HepG2 (cell line): ENCODE data around the gene HES1. TPM values are rescaled to one million over a fixed set of nuclear protein-coding genes. Genes with fewer than 3 reads are reported as not detected.

Experiments
- DBP ChIP-seq: sonication (generic); formaldehyde crosslinking; IDR thresholded peaks from 2 replicates; pipeline ENCODE4 v1.4.0; 2020; ENCODE audit warnings: missing genetic modification reagents; ENCODE audit errors: not compliant biosample characterization
- HNF1B ChIP-seq: sonication (generic); formaldehyde crosslinking; IDR thresholded peaks from 2 replicates; pipeline ENCODE4 v1.5.1; 2020; ENCODE audit warnings: mild to moderate bottlenecking, moderate library complexity, missing genetic modification reagents
- LRRFIP1 ChIP-seq: sonication (generic); formaldehyde crosslinking; conservative IDR thresholded peaks from 2 replicates; pipeline ENCODE4 v1.4.0; 2020; ENCODE audit warnings: missing genetic modification reagents
- PATZ1 ChIP-seq: sonication (generic); formaldehyde crosslinking; IDR thresholded peaks from 2 replicates; pipeline ENCODE4 v1.4.0; 2020; ENCODE audit warnings: missing genetic modification reagents
- PAXIP1 ChIP-seq: sonication (generic); formaldehyde crosslinking; conservative IDR thresholded peaks from 2 replicates; pipeline ENCODE4 v1.4.0; 2020; ENCODE audit warnings: mild to moderate bottlenecking, missing genetic modification reagents, moderate library complexity
- RFXANK ChIP-seq: IDR thresholded peaks from 2 replicates; pipeline ENCODE4 v1.6.1; 2016
- TCF12 ChIP-seq, 2 experiments: fragments of 450-650 bp in 1 of 2; sonication (generic) in 1 of 2; formaldehyde crosslinking in 1 of 2; IDR thresholded peaks; 2 replicates each; pipeline versions ENCODE4 v1.6.1 to v1.8.0; 2017 to 2022; ENCODE audit warnings: antibody characterized with exemption in 1 of 2, mild to moderate bottlenecking in 1 of 2, missing genetic modification reagents in 1 of 2, moderate library complexity in 1 of 2
- TMF1 ChIP-seq: sonication (generic); formaldehyde crosslinking; IDR thresholded peaks from 2 replicates; pipeline ENCODE4 v1.8.1; 2022; ENCODE audit warnings: low read depth, missing genetic modification reagents
- TOE1 ChIP-seq: sonication (generic); formaldehyde crosslinking; IDR thresholded peaks from 2 replicates; pipeline ENCODE4 v1.4.0; 2020; ENCODE audit warnings: mild to moderate bottlenecking, missing genetic modification reagents
- ZBTB46 ChIP-seq: sonication (generic); formaldehyde crosslinking; IDR thresholded peaks from 2 replicates; pipeline ENCODE4 v1.4.0; 2020; ENCODE audit warnings: mild to moderate bottlenecking, missing genetic modification reagents, borderline replicate concordance
- ZFYVE20 ChIP-seq: sonication (generic); formaldehyde crosslinking; IDR thresholded peaks from 2 replicates; pipeline ENCODE4 v1.8.0; 2023; ENCODE audit warnings: low read depth, mild to moderate bottlenecking, moderate library complexity, missing genetic modification reagents, borderline replicate concordance
- ZNF562 ChIP-seq: sonication (generic); formaldehyde crosslinking; IDR thresholded peaks from 2 replicates; pipeline ENCODE4 v1.8.0; 2022; ENCODE audit warnings: missing genetic modification reagents, borderline replicate concordance
- ZNF747 ChIP-seq: sonication (generic); formaldehyde crosslinking; IDR thresholded peaks from 2 replicates; pipeline ENCODE4 v1.8.1; 2023; ENCODE audit warnings: missing genetic modification reagents, mild to moderate bottlenecking, borderline replicate concordance
- polyA plus RNA-seq, 8 experiments: library from polyadenylated mRNA; depleted of rRNA in 3 of 8; stranded (reverse) in 7 of 8; unstranded in 1 of 8; fragments of >200 nt; fragmentation: Illumina TruSeq in 4 of 8; extraction: Trizol in 4 of 8; gene quantifications; 2 replicates each; pipeline versions ENCODE4 v1.2.1 to v1.2.3, GENCODE V29; 2011 to 2016; ENCODE audit warnings: low read depth in 4 of 8, missing spikeins in 1 of 8, mixed read lengths in 1 of 8; ENCODE audit not compliant: insufficient read depth in 1 of 8
- total RNA-seq, 5 experiments: library from RNA; depleted of rRNA; stranded (reverse); fragments of >200 nt; fragmentation: Illumina TruSeq; extraction: Trizol; gene quantifications; 2 replicates each; pipeline ENCODE4 v1.2.3, GENCODE V29; 2016; ENCODE audit warnings: low read depth in 1 of 5

Gene HES1
- total and polyA plus RNA-seq, 2 of the 13 experiments (the other 11 are each of a cell fraction or from before 2014, with no cell fraction given) = 15.4 to 19.8 TPM

GRCh38 chr3:194140520-194141414, 4.8 kb downstream of the HES1 start (continued):
- TF ChIP-seq PATZ1 (CRISPR knock-in tag) = peak; percentile 76
- TF ChIP-seq ZNF562 (CRISPR knock-in tag) = no peak
- no peak for TF ChIP-seq RFXANK (CRISPR knock-in tag)
- TF ChIP-seq TCF12 (IDR thresholded peaks at IDR 0.05) = no peak
- TF ChIP-seq TCF12 (CRISPR knock-in tag; IDR thresholded peaks at IDR 0.05) = 0 out of 2 replicates have a peak, but pooled peaks have one; percentile 66
- peak; percentile 44; the same call in 1 of the 2 replicates for TF ChIP-seq PAXIP1 (CRISPR knock-in tag)
- TF ChIP-seq DBP (CRISPR knock-in tag) = no peak
- no peak for TF ChIP-seq ZFYVE20 (CRISPR knock-in tag)
- no peak for TF ChIP-seq TOE1 (CRISPR knock-in tag)
- TF ChIP-seq ZBTB46 = no peak
- no peak for TF ChIP-seq TMF1
- TF ChIP-seq LRRFIP1 = no peak
- TF ChIP-seq ZNF747 (CRISPR knock-in tag) = no peak
- no peak for TF ChIP-seq HNF1B (CRISPR knock-in tag)
